Right lung (tissue), 5 donors: ENCODE data around the gene UNC13D. TPM values are rescaled to one million over a fixed set of nuclear protein-coding genes. Genes with fewer than 3 reads are reported as not detected.
"Not testable (repeated sequence)": the region's sequence is repeated elsewhere in the genome, so short reads cannot be mapped to it uniquely, and the experiment has no call there.

Experiments
- DNase-seq, 2 donors: peaks; one replicate each; pipeline ENCODE4 v3.0.0-alpha.2; 2013
- polyA plus RNA-seq, 5 donors: library from polyadenylated mRNA; unstranded; fragments of 120-200 nt; gene quantifications; one replicate each; pipeline versions ENCODE4 v1.2.1 to v1.2.3, GENCODE V29; 2013; ENCODE audit warnings: inconsistent platforms in 1 of 5, low replicate concordance in 1 of 5; ENCODE audit not compliant: insufficient read length in 5 of 5, insufficient read depth in 1 of 5

Gene UNC13D
- polyA plus RNA-seq, 5 donors, result 20.7 to 43.6 (median 37.8) TPM

GRCh38 chr17:75821552-75821951, 22.7 kb downstream of the UNC13D start:
- DNase-seq, result no peak

- no peak for DNase-seq
These were observed 23.8 kb downstream of the UNC13D start for GRCh38 chr17:75820094-75821080.

GRCh38 chr17:75819678-75820077, 24.5 kb downstream of the UNC13D start:
- DNase-seq, result no peak

GRCh38 chr17:75819116-75819515, 25.1 kb downstream of the UNC13D start:
- DNase-seq, result no peak

GRCh38 chr17:75818326-75818885, 25.8 kb downstream of the UNC13D start:
- no peak for DNase-seq

- no peak for DNase-seq
These were observed 26.6 kb downstream of the UNC13D start for GRCh38 chr17:75817571-75817970.

GRCh38 chr17:75816693-75817092, 27.5 kb downstream of the UNC13D start:
- DNase-seq, result no peak

- DNase-seq, result no peak
These were observed 28.8 kb downstream of the UNC13D start for GRCh38 chr17:75815399-75815798.

- DNase-seq, result no peak
These were observed 29.3 kb downstream of the UNC13D start for GRCh38 chr17:75814900-75815373.

GRCh38 chr17:75814021-75814395, 30.2 kb downstream of the UNC13D start:
- DNase-seq, result no peak

GRCh38 chr17:75813081-75814020, 30.9 kb downstream of the UNC13D start:
- DNase-seq, result no peak

GRCh38 chr17:75812096-75813013, 31.8 kb downstream of the UNC13D start:
- no peak for DNase-seq

- DNase-seq, result no peak
These were observed 33.0 kb downstream of the UNC13D start for GRCh38 chr17:75811174-75811573.

GRCh38 chr17:75810756-75811155, 33.4 kb downstream of the UNC13D start:
- DNase-seq, result not testable (repeated sequence)

- no peak for DNase-seq
These were observed 34.0 kb downstream of the UNC13D start for GRCh38 chr17:75810216-75810615.

- no peak for DNase-seq
These were observed 34.5 kb downstream of the UNC13D start for GRCh38 chr17:75809631-75810111.

- DNase-seq, result no peak
These were observed 35.1 kb downstream of the UNC13D start for GRCh38 chr17:75808905-75809621.

GRCh38 chr17:75808549-75808904, 35.7 kb downstream of the UNC13D start:
- no peak for DNase-seq

GRCh38 chr17:75807861-75808260, 36.3 kb downstream of the UNC13D start:
- no peak for DNase-seq
